Measurements from ENCODE around the gene RFC4.

The RFC4 gene

GRCh38 chr3:186743666-186744065 is 62.6 kb downstream of the RFC4 start:
- no peak for DNase-seq (ENCODE audit: low spot score)

- DNase-seq (ENCODE audit: low spot score): no peak
These were observed 63.5 kb downstream of the RFC4 start for GRCh38 chr3:186742618-186743380.

Measured in ecto neural progenitor cell (in vitro differentiated cells).